SHP77 treated with DMSO at 0.1 percent for 48 hours (cell line): Measurements from ENCODE around the gene CASTOR2.
"Not testable (repeated sequence)": the region's sequence is repeated elsewhere in the genome, so short reads cannot be mapped to it uniquely, and the experiment has no call there.

Experiments
- DNase-seq: peaks from one replicate; lab custom pipeline; 2025; lab: John Stamatoyannopoulos, UW

Gene CASTOR2

DNA sequence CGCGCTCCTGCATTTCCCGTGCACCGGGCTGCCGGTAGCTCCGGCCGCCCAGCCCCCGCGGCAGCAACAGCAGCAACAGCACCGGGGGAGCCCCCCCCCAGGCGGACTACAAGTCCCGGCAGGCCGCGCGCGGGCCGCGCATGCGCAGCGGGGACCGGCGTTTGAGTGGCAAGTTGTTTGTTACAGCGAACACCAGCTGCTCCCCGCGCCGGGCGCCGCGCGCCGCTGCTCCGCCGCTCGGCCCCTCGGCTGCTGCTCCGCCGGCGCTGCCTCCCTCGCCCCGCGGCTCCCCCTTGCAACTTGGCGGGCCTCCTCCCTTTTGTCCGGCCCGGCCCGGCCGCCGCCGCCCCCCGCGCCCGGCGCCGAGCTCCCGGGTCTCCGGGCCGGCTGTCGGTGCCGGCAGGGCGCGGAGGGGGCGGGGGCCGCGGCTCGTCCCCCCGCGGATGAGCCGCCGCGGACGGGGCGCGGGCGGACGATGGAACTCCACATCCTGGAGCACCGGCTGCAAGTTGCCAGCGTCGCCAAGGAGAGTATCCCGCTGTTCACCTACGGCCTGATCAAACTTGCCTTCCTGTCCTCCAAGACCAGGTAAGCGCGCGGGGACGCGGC lies at the start of gene CASTOR2:
TSS of gene CASTOR2 (plus strand) at position 195 of the 609 bp plus-strand sequence. CDS start at position 476, 281 bp downstream.
- DNase-seq = peak; percentile 0

DNA sequence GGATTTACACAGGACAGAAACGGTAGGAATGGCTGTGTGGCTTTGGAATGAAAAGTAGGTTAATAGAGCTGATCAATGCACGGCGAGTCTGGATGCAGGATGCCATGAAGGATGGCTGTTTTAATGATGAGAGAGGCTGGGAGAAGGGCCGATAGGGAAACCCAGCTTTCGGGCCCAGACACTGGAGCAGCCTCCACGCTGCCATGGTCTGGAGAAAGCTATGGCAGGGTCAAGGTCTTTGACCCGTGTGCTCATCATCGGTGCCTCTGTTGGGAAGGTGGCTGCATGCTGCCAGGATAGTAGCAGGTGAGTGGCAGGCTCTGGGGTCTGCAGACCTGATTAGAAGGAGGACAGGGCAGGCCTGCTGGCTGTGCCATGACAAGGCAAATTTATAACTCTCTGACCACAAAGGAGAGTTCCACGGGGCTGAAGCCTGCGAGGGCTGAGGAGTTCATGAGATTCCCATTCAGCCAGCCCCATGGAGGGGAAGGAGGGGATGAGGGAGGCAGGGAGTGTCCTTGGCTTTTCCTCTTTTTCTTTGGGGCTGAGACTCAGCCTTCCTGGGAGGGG lies 42.1 kb upstream of the CASTOR2 start:
- not testable (repeated sequence) for DNase-seq

DNA sequence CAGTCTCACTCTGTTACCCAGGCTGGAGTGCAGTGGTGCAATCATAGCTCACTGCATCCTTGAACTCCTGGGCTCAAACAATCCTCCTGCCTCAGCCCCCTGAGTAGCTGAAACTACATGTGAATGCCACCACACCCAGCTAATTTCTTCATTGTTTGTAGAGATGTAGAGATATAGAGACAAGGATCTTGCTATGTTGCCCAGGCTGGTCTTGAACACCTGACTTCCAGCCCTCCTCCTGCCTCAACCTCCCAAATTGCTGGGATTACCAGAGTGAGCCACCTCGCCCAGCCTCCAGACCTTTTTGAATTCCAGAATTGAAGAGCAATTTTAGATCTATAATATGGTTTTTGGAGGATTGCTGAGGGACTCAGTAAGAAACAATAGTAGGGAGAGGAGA lies 40.9 kb upstream of the CASTOR2 start:
- not testable (repeated sequence) for DNase-seq

DNA sequence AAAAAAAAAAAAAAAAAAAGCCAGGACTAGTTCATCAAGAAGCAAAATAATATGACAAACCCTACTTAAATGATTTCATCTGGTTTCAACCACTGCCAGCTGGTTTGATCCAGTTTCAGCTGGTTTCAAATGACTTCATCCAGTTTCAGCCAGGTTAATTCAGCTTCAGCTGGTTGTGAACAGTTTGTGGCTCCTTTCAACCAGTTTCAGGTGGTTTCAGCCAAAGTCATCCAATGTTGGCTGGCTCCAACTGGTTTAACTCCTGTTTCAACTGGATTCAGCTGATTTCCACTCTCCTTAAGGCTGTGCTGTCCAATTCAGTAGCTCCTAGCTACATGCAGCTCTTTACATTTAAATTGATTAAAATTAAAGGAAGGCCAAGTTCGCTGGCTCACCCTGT lies 37.5 kb upstream of the CASTOR2 start:
- DNase-seq = not testable (repeated sequence)

DNA sequence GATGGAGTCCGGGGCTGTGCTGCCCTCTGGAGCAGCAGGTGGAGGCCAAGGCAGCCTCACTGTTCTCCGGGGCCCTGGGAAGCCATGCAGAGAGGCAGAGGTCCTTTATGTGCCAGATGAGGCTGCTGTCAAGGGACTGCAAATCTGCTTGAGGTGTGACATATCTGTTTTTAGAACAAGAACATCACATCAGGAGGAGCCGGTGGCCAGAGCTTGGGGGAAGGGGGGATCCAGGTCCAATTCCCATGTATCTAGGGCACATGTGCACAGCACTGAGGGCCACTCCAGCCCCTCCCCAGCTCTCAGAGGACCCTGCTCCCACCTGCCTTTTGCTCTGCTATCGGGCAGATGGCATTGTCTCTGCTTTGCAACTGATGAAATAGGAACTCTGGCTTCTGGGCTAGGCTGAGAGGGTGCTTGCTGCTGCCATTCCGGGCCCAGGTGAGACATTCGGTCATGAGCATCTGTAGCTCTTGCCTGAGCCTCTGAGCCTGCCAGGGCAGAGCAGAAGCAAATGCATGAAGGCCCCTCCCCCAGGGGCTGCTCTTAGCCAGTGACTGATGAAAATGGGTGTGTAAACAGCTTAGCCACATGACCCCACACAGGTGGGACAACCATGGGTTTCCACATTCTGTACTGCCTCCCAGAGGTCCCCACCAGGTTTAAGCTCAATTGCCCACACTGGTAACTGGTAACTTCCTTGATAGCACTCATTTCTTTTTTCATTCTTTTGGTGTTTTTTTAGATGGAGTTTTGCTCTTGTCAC lies 32.8 kb upstream of the CASTOR2 start:
- DNase-seq = not testable (repeated sequence)

DNA sequence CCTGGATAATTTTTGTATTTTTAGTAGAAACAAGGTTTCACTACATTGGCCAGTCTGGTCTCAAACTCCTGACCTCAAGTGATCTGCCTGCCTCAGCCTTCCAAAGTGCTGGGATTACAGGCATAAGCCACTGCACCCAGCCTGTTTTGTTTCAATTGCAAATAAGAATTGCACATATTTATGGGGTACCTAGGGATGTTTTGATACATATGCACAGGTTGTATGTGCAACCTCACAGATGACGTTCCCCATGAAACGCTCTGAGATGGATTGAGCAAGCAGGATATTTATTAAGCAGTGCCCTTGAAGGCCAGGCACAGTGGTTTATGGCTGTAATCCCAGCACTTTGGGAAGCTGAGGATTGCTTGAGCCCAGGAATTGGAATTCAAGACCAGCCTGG lies 25.1 kb upstream of the CASTOR2 start:
- DNase-seq = not testable (repeated sequence)

DNA sequence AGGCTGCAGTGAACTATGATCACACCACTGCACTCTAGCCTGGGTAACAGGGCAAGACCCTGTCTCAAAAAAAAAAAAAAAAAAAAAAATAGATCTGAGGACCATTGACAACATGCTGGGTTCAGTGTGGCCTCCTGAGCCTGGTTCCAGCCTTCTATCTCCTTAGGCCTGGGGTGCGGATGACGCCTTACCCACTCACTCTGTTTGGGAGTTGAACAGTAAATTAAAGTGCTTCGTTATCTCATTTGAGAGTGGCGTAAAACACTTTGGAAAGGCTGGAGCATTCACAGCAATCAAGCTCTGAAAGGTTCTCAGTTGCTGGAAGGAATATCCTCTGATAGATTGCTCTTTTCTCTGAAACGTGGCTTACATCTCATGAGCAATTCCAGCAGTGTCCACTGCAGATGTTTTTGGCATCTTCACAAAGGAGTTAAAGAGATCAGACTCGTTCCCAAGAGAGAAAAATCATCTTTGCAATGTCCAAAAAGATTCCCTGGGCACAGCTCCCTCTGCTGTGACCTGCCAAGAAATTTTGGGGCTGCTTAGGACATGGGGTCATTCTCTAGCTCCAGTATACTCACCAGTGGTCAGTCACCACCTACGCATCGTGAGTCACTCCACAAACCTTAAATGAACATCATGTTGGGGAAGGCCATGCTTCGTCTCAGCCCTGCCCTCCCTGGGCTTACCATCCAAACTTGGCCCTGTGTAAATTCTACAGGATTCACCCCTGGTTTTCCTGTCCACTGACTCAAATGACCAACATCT lies 23.0 kb upstream of the CASTOR2 start:
- not testable (repeated sequence) for DNase-seq

DNA sequence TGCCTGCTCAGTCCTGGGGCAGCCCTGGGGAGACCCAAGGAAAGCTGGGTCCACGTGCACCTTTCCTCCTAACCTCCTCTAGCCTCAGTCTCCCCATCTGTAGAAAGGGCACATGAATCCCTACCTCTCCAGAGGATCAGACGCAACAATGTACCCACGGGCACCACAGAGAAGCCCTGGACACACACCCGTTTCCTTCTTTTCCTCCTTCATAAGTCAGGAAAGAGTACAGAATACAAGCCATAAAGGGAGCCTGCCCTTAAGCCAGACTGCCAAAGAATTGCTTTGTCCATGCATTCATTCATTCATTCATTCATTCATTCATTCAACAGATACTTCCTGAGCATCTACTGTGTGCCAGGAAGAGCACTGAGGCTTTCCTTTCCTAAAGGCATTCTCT lies 20.6 kb upstream of the CASTOR2 start:
- DNase-seq = not testable (repeated sequence)

DNA sequence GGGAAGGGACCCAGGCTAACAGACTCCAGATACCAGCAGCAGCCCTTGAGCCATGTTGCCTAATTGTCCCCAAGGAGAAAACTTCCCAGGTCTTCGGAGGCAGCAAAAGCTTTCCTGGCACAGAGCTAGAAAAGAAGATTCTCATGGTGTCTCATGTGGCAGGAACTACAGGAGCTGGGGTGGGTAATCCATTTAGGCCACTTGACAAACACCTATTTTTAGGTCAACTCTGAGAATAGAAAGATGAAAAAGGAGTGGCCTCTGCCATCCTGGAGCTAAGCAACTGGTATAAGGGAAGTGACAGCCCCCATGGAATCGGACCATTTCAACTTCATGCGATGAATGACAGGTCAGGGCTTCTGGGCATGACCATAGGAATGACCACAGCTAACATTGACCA lies 16.8 kb upstream of the CASTOR2 start:
- not testable (repeated sequence) for DNase-seq

DNA sequence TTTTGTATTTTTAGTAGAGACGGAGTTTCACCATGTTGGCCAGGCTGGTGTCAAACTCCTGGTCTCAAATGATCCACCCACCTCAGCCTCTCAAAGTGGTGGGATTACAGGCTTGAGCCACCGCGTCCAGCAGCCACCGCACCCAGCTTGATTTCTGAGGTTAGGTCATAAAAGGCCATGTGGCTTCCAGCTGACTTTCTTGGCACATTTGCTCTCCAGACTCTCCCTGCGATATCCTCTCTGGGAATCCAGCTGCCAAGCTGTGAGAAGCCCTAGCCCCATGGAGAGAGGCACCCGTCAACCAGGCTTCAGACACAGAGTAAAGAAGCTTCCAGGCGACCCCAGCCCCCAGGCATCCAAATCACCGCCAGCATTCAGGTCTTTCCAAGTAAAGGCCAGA lies 10.7 kb upstream of the CASTOR2 start:
- not testable (repeated sequence) for DNase-seq

DNA sequence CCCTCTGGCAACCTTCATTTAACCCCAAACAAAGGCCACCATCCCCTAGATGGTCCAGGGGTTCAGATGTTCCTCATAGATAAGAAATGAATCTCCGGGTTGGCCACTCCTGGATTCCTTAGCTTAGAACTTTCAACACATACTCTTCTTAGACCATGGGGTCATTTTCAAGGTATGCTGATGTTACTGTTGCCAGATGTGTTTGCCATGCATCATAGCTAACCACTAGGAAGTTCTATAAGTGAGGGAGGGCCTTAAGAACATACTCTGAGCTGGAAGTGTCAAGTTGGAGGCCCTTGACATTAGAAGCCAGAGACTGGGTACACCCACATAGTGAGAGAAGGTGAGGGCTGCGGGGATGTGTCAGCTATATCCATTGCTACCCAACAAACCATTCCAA lies 6.2 kb upstream of the CASTOR2 start:
- DNase-seq = not testable (repeated sequence)

DNA sequence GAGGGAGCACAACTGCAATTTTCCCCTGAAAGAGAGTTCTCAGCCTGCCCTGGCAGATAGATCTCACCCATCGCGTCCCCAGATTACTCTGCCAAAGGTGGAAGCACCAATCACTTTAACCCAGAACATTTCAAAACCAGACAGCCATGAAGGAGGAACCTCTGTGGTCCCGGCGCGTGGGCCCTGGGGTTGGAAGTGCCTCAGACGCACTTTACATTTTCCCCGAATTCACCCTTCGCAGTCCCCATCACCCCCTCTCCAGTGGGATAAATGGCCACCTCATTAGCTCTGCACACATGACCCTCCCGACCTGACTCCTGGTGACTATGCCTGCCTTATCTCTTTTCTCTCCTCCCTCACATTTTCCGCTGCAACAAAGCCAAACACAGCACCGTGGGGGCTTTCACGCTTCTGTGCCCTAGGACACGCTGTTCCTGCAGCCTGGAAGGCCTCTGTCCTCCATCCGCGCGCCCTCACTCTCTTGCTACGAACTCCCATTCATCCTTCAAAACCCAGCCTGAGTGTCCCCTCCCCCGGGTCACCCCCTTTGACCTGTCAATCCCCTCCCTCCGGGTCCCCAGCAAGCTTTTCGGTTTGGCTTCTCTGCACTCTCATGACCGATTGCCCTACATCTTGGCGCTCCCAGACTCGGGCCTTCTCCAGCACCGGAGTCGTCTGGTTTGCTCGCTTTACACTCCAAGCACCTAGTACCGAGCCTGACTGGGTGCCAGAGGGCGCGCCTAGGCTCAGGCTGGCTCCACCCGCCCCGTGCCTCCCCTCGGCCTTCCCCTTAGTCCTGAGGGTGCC lies 598 bp upstream of the CASTOR2 start:
- not testable (repeated sequence) for DNase-seq

DNA sequence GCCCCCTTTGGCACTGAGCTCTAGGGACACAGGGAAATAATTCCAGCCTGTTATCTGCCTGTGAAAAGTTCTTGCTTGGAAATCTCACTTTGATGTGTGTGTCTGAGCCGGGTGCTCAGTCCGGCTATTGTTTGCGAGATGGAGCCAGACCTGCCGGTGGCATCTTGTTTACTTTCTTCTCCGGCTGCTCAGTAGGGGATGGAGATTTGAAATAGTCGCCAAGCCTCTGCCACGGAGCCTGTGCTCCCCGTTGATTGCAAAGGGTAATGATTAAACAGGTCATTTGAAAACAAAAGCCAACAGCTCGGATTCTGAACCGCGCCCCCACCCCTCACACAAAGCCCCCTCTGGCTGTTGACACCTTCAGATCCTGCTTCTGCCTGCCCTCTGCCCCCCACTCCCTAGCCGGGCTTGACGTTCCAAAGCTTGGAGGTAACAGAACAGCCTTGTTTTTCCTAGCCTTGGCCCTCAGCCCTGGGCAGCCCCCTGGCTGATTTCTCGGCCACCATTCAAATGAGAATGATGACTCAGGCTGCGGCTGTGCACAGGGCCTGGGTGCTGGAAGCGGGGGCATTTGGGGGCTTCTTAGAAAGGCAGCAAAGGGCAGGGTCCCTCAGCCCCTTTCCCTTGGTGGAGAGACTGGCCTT lies 1.8 kb downstream of the CASTOR2 start:
- DNase-seq = not testable (repeated sequence)

DNA sequence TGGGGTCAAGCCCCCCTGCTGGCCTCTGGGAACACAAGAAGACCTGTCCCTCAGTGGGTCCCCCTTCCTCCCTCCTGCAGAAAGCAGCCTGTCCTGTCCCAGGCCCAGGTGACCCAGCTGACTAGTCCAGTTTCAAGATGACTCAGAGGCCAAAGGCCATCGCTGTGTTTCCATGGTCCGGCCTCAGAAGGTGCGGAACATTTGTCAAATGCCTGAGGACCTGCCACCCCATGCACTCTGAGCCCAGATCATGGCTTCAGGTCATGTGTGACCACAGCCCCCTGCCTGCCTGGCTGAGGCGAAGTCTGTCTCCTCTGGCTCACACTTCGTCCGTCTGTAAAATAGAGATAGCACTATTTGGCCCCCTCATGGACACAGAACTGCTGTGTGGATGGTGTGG lies 2.4 kb downstream of the CASTOR2 start:
- DNase-seq = not testable (repeated sequence)

DNA sequence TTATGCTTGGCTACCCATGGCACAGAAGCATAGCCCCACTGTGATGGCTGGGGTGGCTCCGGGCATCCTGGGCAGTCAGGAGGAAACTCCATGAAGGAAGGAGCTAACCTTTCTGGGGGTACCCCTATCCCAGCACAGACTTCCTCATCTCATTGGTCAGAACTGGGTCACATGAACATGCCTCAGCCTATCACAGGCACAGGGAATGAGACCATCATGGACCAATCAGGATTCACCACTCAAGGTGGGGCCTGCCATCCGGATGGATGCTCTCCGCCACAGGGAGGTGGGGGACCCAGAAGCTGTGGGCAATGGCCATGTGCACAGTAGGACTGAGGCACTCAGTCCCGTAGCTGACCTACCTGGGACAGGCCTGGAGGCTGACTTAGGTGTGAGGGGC lies 6.9 kb downstream of the CASTOR2 start:
- not testable (repeated sequence) for DNase-seq

DNA sequence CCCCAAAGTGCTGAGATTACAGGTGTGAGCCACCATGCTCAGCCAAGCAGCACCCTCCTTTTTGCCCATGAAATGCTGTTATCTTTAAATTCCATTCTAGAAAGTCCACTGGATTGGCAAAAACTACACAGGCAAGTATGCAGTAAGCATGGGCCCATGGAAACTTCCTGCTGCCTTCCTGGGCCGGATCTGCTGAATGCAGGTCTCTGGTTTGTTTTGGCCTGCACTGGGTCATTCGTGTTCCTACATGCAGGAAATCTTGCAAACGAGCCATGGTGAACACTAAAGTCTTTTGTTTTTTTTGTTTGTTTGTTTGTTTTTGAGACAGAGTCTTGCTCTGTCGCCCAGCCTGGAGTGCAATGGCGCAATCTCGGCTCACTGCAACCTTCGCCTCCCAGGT lies 7.9 kb downstream of the CASTOR2 start:
- not testable (repeated sequence) for DNase-seq

DNA sequence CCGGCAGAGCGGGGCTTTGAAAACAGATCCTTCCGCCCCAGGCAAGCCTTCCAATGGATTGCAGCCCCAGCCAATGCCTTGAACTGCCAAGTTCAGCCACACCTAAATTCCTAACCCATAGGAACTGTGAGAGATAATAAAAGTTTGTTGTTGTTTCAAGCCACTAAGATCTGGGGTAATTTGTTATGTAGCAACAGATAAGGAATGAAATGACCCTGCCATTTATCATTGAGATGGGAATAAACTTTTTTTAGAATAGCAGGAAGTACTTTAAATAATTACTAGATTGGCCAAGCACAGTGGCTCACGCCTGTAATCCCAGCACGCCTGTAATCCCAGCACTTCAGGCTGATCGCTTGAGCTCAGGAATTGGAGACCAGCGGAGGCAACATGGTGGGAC lies 11.5 kb downstream of the CASTOR2 start:
- not testable (repeated sequence) for DNase-seq

DNA sequence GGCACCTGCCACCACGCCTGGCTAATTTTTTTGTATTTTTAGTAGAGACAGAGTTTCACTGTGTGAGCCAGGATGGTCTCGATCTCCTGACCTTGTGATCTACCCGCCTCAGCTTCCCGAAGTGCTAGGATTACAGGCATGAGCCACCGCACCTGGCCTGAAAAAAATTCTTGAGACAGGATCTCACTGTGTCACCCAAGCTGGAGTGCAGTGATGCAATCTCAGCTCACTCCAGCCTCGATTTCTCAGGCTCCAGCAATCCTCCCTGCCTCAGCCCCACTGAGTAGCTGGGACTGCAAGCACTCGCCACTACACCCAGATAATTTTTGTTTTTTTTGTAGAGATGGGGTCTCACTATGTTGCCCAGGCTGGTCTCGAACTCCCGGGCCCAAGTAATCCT lies 13.0 kb downstream of the CASTOR2 start:
- not testable (repeated sequence) for DNase-seq

DNA sequence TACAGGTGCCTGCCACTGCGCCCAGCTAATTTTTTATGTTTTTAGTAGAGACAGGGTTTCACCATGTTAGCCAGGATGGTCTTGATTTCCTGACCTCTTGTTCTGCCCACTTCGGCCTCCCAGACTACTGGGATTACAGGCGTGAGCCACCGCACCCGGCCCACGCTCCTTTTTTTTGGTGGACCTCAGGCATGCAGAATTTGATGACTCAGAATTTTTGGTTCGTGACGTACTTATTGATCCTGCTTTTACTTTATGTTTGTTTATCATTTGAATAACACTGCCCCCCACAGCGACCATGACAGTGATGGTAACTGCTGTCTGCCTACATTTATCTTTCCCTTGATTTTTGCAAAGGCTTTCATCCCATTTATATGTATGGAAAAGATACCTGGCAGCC lies 23.9 kb downstream of the CASTOR2 start:
- not testable (repeated sequence) for DNase-seq

DNA sequence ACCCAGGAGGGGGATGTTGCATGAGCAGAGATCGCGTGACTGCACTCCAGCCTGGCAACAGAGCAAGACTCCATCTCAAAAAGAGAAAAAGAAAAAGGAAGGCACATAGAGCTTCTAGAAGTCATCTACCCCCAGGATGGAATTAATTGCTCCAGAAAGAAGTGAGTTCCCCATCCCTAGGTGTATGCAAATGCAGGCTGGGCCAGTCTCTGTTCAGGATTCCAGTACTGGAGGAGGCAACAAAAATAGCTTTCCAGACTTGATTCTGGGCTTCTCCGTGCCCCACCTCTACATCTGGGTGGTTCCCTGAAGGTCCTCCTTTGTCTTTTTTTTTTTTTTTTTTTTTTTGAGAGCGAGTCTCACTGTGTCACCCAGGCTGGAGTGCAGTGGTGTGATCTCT lies 28.6 kb downstream of the CASTOR2 start:
- no peak for DNase-seq
